GM06990 (cell line): ENCODE results near the gene PPP6R2.

Experiments
- DNase-seq: peaks from one replicate; pipeline ENCODE4 v3.0.0-alpha.2; 2011; ENCODE audit not compliant: insufficient read length; ENCODE audit errors: extremely low read depth
- H3K27me3 ChIP-seq: replicated peaks from 2 replicates; pipeline ENCODE4 v1.6.0; 2011; ENCODE audit warnings: low read length; ENCODE audit not compliant: control insufficient read depth, insufficient read depth
- H3K36me3 ChIP-seq: 2 replicates; pipeline ENCODE4 v1.5.1; 2011; ENCODE audit warnings: low read length; ENCODE audit not compliant: control insufficient read depth, insufficient read depth
- H3K4me3 ChIP-seq: replicated peaks from 2 replicates; pipeline ENCODE4 v1.5.1; 2011; ENCODE audit warnings: low read depth, mild to moderate bottlenecking, control low read depth, low read length
- CTCF ChIP-seq: IDR thresholded peaks from 2 replicates; pipeline ENCODE4 v1.5.1; 2011; ENCODE audit warnings: low read length, control low read depth, mild to moderate bottlenecking, inconsistent platforms; ENCODE audit not compliant: insufficient read depth, poor library complexity, severe bottlenecking

PPP6R2 gene

GRCh38 chr22:50302041-50302541 is 41.0 kb upstream of the PPP6R2 start:
- Histone ChIP-seq H3K4me3 (peak overlapping the region; percentile 5; the same call in 1 of the 2 replicates), H3K36me3 (peaks cover 6% of the 10 kb centered on the region), H3K27me3 (no peaks in the 10 kb centered on the region)
- TF ChIP-seq CTCF = no peak
- no peak for DNase-seq

GRCh38 chr22:50302564-50302963 is 40.6 kb upstream of the PPP6R2 start:
- Histone ChIP-seq H3K27me3 (no peaks in the 10 kb centered on the region), H3K4me3 (no peak overlapping the region), H3K36me3 (peaks cover 6% of the 10 kb centered on the region)
- no peak for DNase-seq
- TF ChIP-seq CTCF = no peak

GRCh38 chr22:50303515-50303847 is 39.6 kb upstream of the PPP6R2 start:
- Histone ChIP-seq H3K36me3 (peaks cover 6% of the 10 kb centered on the region), H3K4me3 (no peak overlapping the region)
- no peak for DNase-seq

GRCh38 chr22:50303848-50304527 is 39.1 kb upstream of the PPP6R2 start:
- Histone ChIP-seq H3K27me3 (no peaks in the 10 kb centered on the region), H3K4me3 (peak overlapping the region; percentile 97), H3K36me3 (peaks cover 6% of the 10 kb centered on the region)
- TF ChIP-seq CTCF = peak; percentile 26
- no peak for DNase-seq

More at GRCh38 chr22:50303515-50303847, 39.6 kb upstream of the PPP6R2 start:
- TF ChIP-seq CTCF = no peak
- no peaks in the 10 kb centered on the region for H3K27me3 ChIP-seq

- H3K27me3 ChIP-seq = no peaks in the 10 kb centered on the region
- H3K4me3 ChIP-seq = peak overlapping the region; percentile 97
- peaks cover 6% of the 10 kb centered on the region for H3K36me3 ChIP-seq
- DNase-seq = no peak
- TF ChIP-seq CTCF = no peak
Observed at GRCh38 chr22:50304528-50305392, 38.4 kb upstream of the PPP6R2 start.
